Measurements from ENCODE around the gene SEC14L1. TPM values are rescaled to one million over a fixed set of nuclear protein-coding genes. Genes with fewer than 3 reads are reported as not detected.
A peak's percentile ranks its signal among the peaks of the same experiment; 100 is the strongest.

SEC14L1 gene
- total RNA-seq, 1 experiment from 2014 or later, result 58.6 TPM

DNA sequence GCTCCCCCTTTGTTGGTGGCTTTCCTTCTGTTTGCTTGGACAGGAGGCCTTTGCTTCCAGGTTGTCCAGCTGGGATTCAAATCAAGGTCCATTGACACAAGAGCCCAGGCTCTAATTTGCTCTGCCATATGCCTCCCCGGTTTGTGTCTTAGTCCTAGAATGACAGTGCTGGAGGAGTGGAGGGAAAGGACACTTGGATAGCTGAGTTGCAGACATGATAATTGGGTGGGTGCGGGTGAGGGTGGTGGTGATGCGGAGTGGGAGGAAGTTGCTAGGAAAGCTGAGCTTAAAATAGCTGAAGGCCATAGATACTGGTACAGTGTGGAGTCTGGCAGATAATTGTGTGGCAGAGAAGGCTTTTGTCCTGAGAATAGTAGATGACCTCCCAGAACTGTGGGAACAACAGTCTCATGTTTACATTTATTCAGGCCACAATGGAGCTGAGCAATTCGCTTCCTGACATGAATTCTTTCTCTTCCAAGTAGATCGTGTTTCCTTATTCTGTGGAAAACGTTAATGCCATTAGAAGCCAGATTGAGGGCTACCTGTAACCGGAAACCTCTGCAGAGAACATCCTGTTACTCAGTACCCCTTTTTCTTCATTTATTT lies 23.8 kb downstream of the SEC14L1 start:
- Mint-ChIP-seq H3K27me3 (ENCODE audit: low read depth) (no peaks in the 10 kb centered on the region), H3K4me3 (peak overlapping the region in 1 of 2 experiments; percentile 47; a peak in 3 of 5 replicates), H3K36me3 (ENCODE audit: insufficient read depth in 1 of 3, low read depth in 3 of 3) (peaks cover 21 to 31% (median 28%) of the 10 kb centered on the region in 3 experiments), H3K4me1 (peaks cover 42 to 46% of the 10 kb centered on the region in 2 experiments), H3K9me3 (peaks cover 21 to 23% of the 10 kb centered on the region in 2 experiments), H3K27ac (peak overlapping the region in 2 of 3 experiments; percentile 12 to 96; a peak in 5 of 7 replicates)
- no peak for DNase-seq
- Histone ChIP-seq H3K9ac (ENCODE audit: extremely low read depth, insufficient read length, low read length) (no peak overlapping the region), H3K56ac (ENCODE audit: insufficient read length, low read depth, low read length) (no peak overlapping the region), H3K9me3 (ENCODE audit: control insufficient read depth, low read depth, low read length) (peaks cover 9% of the 10 kb centered on the region), H4K20me1 (ENCODE audit: control insufficient read depth, insufficient read depth, insufficient read length) (no peaks in the 10 kb centered on the region), H3K23ac (ENCODE audit: insufficient read length, low read depth, low read length) (no peak overlapping the region), H3K4ac (ENCODE audit: low read depth, low read length) (no peak overlapping the region), H4K8ac (replicated peaks; ENCODE audit: insufficient read length, low read depth, low read length) (no peak overlapping the region), H2BK5ac (ENCODE audit: insufficient read length, low read length) (no peak overlapping the region), H3K79me2 (ENCODE audit: insufficient read depth, low read length) (peaks cover 2% of the 10 kb centered on the region; the same call in 1 of the 2 replicates), H3K4me1 (ENCODE audit: insufficient read depth, low read length) (peaks cover 9% of the 10 kb centered on the region), H2AFZ (ENCODE audit: low read length) (no peak overlapping the region), H3K18ac (ENCODE audit: insufficient read length, low read depth, low read length) (no peak overlapping the region), H2BK12ac (ENCODE audit: insufficient read length, low read depth, low read length) (no peak overlapping the region), H2AK5ac (ENCODE audit: insufficient read length, low read length) (no peak overlapping the region), H2BK15ac (ENCODE audit: low read depth, low read length) (no peak overlapping the region), H3K23me2 (ENCODE audit: insufficient read length, low read depth, low read length, poor library complexity, severe bottlenecking) (no peaks in the 10 kb centered on the region), H3K27me3 (ENCODE audit: insufficient read depth, low read length) (no peaks in the 10 kb centered on the region), H4K5ac (ENCODE audit: insufficient read length, low read depth, low read length) (no peak overlapping the region), H3K27ac (ENCODE audit: insufficient read length, low read depth, low read length) (no peak overlapping the region), H2BK20ac (ENCODE audit: low read depth, low read length, poor library complexity, severe bottlenecking) (no peak overlapping the region), H2BK120ac (ENCODE audit: low read depth, low read length, poor library complexity, severe bottlenecking) (no peak overlapping the region), H4K91ac (ENCODE audit: insufficient read length, low read depth, low read length) (no peak overlapping the region), H3K79me1 (ENCODE audit: insufficient read depth, low read depth, low read length, poor library complexity, severe bottlenecking) (no peaks in the 10 kb centered on the region), H3T11ph (ENCODE audit: low read length) (no peak overlapping the region), H3K14ac (ENCODE audit: insufficient read depth, low read length) (no peak overlapping the region), H3K4me2 (ENCODE audit: insufficient read depth, insufficient read length, low read length) (peak overlapping the region; percentile 5)
- WGBS (ENCODE audit: extremely low coverage, insufficient read length, low lambda C conversion rate), result no CpG with 5 or more reads among the region's 7 CpGs
- TF ChIP-seq, protein P1, sequence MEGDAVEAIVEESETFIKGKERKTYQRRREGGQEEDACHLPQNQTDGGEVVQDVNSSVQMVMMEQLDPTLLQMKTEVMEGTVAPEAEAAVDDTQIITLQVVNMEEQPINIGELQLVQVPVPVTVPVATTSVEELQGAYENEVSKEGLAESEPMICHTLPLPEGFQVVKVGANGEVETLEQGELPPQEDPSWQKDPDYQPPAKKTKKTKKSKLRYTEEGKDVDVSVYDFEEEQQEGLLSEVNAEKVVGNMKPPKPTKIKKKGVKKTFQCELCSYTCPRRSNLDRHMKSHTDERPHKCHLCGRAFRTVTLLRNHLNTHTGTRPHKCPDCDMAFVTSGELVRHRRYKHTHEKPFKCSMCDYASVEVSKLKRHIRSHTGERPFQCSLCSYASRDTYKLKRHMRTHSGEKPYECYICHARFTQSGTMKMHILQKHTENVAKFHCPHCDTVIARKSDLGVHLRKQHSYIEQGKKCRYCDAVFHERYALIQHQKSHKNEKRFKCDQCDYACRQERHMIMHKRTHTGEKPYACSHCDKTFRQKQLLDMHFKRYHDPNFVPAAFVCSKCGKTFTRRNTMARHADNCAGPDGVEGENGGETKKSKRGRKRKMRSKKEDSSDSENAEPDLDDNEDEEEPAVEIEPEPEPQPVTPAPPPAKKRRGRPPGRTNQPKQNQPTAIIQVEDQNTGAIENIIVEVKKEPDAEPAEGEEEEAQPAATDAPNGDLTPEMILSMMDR (conservative IDR thresholded peaks at IDR 0.05), result no peak
